Measurements from ENCODE around the gene LTB4R. TPM values are rescaled to one million over a fixed set of nuclear protein-coding genes. Genes with fewer than 3 reads are reported as not detected.
"Not testable (repeated sequence)": the region's sequence is repeated elsewhere in the genome, so short reads cannot be mapped to it uniquely, and the experiment has no call there.

LTB4R gene
- total RNA-seq, 1 donor from 2014 or later, result 0.67 TPM

DNA sequence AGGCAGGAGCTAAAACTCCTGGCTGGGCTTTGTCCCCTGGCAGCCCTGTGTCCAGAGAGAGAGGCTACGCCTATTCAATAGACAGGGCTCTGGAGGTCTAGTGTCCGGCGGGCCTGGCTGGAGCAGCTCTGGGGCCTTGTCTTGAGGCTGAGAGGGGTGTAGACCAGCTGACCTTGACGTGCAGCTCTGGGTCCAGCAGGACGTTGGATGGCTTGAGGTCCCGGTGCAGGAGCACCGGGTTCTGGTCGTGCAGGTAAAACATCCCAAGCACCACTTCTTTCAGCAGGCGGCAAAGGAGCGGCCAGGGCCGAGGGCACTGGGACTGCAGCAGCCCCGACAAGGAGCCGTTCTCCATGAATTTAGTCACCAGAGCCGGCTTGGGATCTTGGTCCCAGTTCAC is 27.5 kb downstream of the LTB4R start:
- no peak for DNase-seq (ENCODE audit: low read depth)

DNA sequence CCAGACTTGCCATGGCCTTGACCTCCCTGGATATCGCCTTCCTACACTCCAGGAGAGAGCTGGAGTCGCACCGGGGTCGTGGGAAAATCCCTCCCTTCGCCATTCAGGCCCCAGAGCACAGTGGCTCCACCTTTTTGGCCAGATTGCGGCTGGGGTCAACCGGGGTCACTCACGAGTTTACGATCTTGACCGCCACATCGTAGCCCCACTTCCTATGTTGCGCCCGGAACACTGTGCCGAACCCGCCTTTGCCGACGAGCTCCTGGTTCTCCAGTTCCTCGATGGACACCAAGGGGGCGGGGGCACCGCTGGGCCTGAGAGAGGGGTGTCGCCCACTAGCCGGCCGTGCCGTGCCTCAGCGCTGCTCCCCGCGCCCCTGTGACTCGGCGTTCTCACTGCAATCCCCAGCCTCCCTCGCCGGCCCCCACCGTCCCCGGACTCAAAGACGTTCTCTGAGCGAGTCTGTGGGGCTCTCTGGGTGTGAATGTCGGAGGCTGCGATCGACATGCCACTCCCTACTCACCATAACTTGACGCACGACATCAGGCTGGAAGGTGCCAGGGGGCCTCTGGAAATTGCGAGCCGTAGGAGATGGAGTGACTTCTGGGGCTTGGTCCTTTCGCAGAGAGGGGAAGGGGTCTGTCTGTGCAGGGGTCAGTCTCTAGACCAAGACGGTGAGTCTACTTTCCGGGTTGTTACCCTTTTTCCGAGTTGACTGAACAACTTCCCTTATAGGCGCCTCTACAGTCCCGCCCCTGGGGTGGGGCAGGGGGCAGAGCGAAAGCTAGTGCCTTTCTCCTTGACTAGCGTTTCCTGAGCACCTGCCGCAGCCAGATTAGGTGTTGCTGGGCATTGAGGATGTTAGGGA is 28.2 kb downstream of the LTB4R start, which contains the start of gene RIPK3:
TSS of gene RIPK3 (minus strand) at position 708 of the 868 bp plus-strand sequence. CDS start at position 543, 165 bp downstream.
- no peak for DNase-seq (ENCODE audit: low read depth)

DNA sequence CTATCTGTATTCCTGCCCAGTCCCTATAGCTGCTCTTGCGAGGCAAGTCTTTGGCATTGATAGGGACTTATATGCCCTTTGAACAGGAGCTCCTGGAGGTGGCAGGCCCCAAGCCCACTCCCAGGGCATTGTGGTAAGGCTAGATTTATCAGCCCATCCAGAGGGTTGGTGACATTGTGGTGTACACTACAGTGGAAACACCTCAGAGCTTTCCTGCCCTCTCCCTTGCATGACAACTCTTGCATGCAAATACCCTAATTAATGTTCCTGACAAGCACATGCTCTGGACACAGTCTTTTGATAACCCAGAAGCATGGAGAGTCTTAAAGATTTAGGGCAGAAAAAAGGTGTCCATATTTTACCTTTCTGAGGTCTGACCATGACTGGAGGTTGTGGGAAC is 29.3 kb downstream of the LTB4R start:
- DNase-seq (ENCODE audit: low read depth), result no peak

DNA sequence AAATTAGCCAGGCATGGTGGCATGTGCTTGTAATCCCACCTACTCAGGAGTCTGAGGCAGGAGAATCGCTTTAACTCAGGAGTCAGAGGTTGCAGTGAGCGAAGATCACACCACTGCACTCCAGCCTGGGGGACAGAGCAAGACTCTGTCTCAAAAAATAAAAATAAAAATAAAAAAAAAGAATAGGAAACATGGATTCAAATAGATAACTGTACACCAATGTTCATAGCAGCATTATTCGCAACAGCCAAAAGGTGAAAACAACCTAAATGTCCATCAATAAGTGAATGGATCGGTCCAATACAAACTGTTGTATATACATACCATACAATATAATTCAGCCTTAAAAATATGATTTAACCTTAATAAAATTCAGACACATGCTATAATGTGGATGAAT is 31.6 kb downstream of the LTB4R start:
- no peak for DNase-seq (ENCODE audit: low read depth)

DNA sequence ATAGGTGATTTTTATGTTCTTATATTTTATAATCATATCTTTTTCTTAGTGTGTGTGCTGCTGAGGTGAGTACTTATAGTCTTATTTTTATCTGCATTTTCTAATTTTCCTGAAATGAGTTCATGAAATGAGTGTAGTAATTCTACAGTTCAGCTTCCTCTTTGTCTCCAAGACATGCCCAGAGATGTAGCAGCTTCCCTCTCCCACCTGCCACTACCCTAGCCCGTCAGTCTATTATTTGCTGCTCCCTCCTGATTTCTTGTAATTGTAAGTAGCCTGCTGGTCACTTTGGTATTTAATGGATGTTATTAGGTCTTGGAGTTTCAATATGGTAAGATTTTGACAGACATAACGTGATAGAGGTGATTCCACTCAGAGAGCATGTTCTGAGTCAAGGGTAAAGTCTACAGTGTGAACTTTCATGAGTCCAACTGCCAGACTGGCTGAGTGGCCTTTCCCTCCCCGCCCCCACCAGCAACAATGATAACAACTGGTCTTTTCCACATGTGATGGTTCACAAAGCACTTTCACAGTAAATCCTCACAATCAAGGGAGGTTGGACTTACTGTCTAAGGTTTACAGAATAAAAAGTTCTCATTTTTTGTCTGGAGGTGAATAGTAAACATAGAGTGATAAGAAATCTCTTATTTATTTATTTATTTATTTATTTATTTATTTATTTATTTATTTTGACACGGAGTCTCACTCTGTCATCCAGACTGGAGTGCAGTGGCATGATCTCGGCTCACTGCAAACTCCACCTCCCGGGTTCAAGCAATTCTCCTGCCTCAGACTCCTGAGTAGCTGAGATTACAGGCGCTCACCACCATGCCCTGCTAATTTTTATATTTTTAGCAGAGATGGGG is 32.7 kb downstream of the LTB4R start:
- no peak for DNase-seq (ENCODE audit: low read depth)

DNA sequence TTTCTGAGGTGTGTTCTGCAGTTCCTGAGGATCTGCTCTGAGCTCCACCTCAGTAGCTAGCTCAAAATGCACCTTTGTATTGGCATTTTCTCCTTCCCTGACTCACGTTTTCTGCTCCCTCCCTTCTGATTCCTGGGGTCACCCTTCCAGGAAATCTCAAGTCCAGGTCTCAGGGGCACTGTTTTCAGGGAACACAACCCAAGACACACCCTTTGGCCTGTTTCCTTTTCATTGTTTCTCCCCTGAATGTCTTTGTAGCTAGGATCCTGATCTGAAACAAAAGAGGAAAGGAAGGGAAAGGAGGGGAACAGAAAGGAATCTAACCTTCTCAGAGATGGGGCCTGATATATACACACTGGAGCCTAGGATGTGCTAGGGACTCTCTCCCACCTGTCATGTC is 35.8 kb downstream of the LTB4R start:
- no peak for DNase-seq (ENCODE audit: low read depth)

DNA sequence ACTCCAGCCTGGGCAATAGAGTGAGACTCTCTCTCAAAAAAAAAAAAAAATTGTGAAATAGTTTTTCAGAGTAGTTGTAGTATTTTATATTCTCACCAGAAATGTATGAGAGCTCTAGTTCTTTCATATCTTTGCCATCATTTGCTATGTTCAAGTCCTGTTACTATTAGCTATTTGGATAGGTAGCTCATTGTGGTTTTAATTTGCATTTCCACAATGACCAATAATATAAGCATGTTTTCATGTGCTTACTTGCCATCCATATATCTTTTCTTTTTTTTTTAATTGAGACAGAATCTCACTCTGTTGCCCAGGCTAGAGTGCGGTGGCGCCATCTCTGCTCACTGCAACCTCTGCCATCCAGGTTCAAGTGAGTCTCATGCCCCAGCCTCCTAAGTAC is 36.9 kb downstream of the LTB4R start:
- DNase-seq (ENCODE audit: low read depth), result no peak

DNA sequence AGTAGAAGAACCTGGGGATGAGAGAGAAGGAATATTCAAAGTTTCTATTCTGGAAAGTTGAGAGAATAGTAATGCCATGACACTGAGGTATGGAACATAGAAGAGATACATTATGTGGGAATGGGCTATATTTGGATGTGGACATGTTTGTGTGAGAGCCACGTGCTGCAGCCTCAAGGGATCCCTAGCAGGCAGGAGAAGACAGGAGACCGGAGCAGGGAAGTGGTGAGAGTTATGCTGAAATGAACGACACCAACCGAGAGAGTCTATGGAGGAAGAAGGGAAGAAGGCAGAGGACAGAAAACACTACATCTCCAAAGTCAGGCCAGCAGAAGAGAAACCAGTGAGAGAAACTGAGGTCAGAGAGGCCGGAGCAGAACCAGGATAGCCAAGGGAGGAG is 38.4 kb downstream of the LTB4R start:
- DNase-seq (ENCODE audit: low read depth), result no peak

DNA sequence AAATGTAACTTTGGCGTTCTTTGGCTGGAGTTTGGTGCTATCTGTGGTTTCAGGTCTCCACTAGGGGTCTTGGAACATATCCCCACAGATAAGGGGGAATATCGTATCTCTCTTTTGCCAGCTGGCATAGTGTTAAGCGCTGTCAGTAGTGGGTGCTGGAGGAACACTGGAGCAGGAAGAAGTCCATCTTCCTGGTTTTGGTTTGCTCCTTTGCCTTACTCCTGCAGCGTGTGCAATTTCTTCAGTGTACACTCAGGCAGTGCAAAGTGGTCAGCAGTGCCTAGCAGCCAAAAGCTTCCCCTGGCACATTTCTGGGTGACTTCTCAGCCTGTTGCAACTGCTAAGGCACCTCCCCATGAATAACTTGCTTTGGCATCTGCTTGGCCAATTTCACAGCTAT is 40.2 kb downstream of the LTB4R start:
- peak; percentile 43 for DNase-seq (ENCODE audit: low read depth)

DNA sequence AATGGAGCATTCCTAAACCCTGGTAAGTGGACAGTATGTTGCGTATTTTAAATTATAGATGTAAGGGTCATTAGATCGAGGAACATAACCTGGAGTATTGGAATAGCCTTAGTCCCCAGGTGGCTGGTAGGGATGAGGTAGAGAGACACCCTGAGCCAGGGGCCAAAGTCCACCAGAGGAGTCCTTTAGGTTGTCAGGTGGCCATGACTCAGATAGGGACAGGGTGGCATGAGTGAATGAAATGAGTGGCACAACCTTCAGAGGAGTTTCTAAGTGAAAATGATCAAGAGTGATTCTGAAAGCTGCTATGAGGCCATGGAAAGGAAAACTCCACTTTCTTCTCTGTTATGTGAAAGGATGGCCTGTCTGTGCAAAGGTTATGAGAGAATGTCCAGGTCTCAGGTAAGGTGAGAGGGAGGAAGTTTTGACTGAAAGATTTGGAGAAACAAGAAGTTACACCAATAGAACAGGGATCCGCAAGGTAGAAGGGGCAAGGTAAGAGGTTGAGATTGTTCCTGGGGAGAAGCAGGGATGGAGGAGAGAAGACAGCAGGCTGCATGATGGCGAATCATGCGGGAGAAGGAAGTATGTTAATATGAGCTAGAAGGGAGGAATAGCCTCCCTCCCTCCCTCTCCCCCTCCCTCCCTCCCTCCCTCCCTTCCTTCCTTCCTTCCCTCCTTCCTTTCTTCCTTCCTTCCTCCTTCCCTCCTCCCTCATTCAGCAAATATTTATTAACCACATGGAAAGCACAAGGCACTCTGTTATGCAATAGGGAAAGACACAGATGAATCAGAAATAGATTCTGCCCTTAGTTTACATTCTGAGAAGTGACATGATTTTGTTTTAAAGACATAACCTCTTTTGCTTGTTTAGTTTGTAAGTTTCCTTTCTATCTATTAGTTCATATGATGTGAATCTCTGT is 42.5 kb downstream of the LTB4R start:
- peak; percentile 27 for DNase-seq (ENCODE audit: low read depth)

DNA sequence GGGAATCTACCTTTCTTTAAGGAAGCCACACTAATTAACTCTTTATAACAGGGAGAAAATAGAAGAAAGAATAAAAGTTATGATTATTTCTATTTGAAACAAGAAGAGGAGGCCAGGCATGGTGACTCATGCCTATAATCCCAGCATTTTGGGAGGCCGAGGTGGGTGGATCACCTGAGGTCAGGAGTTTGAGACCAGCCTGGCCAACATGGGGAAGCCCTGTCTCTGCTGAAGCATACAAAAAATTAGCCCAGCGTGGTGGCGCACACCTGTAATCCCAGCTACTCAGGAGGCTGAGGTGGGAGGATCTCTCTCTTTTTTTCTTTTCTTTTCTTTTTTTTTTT is 43.2 kb downstream of the LTB4R start:
- DNase-seq (ENCODE audit: low read depth), result not testable (repeated sequence)

DNA sequence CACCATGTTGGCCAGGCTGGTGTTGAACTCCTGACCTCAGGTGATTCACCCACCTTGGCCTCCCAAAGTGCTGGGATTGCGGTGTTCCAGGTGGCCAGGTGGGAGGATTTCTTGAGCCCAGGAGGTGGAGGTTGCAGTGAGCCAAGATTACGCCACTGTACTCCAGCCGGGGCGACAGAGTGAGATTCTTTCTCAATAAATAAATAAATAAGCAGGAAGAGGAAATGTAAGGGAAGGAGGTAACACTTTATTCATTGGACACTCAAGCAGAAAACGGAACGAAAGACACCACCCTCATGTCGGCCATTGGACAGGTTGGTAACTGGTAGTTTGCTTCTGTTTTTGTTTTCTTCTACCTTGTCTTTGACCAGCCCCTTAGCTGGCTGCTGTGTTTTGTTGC is 43.7 kb downstream of the LTB4R start:
- DNase-seq (ENCODE audit: low read depth), result no peak

DNA sequence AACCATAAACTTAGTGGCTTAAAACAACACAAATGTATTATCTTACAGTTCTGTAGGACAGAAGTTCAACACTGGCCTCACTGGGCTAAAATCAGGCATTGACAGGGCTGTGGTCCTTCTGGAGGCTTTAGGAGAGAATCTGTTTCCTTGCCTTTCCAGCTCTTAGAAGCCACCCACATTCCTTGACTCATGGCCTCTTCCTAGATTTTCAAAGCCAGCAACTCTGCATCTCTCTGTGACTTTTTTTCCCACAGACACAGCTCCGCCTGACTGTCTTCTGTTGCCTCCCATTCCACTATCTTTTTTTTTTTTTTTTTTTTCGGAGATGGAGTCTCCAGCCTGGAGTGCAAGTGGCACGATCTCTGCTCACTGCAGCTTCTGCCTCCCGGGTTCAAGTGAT is 44.9 kb downstream of the LTB4R start:
- DNase-seq (ENCODE audit: low read depth), result no peak

DNA sequence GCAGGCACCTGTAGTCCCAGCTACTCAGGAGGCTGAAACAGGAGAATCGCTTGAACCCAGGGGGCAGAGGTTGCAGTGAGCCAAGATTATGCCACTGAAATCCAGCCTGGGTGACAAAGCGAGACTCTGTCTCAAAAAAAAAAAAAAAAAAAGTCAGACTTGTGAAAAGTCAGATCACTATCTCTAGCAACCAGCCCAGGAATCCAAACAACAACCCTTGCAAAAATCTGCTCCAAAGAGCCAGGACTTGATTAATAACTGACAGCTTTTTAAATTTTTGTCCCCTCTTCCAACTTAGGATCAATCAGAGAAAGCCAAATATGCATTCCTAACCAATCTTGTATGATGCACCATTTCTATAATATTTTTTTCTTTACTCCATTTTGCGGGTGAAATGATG is 49.0 kb downstream of the LTB4R start:
- DNase-seq (ENCODE audit: low read depth), result no peak

DNA sequence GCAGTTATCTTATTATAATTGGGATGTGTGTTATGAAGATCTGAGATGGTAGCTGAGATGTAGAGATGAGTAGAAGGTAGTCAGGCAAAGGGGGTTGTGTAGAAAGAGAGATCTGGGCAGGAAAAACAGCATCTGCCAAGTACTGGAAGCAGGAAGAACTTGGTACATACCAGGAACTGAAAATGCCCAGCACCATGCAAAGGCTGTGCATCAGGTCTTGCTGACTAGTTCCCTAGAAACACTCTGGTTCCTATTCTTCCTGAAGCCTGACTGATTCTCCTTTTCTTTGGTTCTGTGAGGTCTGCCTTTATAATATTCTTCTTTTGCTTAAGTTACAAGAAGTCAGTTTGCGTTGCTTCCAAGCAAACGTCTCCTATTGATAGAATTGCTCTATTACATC is 50.0 kb downstream of the LTB4R start:
- DNase-seq (ENCODE audit: low read depth), result no peak

DNA sequence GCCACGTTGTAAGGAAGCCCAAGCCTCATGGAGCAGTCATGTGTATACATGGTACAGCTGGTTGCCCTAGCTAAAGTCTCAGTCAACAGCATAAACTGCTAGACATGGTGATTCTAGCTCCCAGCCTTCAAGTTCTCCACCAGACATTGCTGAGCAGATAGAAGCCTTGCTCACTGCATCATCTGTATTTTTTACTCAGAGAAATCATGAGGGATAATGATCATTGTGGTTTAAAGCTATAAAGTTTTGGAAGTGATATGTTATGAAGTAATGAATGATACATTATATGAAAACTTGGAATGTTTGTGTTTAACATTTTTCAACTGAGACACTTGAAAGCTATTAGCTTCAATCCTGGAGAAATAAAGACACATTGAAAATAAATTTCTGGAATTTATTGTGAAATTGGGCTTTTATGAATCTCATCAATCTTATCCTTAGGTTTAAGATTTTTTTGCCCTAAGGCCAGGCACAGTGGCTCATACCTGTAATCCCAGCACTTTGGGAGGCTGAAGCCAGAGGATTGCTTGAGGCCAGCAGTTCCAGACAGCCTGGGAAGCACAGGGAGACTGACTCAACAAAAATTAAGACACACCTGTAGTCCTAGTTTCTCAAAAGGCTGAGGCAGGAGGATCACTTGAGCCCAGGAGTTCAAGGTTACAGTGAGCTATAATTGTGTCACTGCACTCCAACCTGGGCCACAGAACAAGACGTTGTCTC is 51.1 kb downstream of the LTB4R start:
- no peak for DNase-seq (ENCODE audit: low read depth)

DNA sequence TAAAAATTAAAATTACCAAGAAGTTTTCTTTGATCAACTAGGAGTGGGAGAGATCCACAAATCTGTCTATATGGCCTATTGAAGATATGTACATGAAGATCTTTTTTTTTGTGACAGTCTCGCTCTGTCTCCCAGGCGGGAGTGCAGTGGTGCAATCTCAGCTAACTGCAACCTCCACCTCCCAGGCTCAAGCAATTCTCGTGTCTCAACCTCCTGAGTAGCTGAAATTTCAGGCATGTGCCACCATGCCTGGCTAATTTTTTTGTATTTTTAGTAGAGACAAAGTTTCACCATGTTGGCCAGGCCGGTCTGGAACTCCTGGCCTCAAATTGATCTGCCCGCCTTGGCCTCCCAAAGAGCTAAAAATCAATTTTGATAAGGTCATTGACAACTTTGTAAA is 52.1 kb downstream of the LTB4R start:
- DNase-seq (ENCODE audit: low read depth), result no peak

DNA sequence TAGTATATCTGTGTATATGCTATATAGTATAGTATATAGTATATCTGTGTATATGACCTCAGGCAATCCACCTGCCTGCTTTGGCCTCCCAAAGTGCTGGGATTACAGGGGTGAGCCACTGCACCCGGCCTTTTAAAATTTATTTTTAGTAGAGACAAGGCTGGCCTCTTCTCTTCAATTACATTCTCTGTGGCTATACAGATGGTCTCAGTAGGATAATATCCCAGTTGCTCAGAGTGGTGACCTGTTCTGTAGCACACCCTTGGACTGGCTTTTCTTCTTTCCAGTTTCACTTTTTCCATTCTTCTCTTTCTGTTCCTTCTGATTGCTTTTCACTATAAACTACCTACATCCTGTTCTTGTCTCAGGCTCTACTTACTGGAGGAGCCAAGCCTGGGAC is 53.5 kb downstream of the LTB4R start:
- DNase-seq (ENCODE audit: low read depth), result peak; percentile 65

DNA sequence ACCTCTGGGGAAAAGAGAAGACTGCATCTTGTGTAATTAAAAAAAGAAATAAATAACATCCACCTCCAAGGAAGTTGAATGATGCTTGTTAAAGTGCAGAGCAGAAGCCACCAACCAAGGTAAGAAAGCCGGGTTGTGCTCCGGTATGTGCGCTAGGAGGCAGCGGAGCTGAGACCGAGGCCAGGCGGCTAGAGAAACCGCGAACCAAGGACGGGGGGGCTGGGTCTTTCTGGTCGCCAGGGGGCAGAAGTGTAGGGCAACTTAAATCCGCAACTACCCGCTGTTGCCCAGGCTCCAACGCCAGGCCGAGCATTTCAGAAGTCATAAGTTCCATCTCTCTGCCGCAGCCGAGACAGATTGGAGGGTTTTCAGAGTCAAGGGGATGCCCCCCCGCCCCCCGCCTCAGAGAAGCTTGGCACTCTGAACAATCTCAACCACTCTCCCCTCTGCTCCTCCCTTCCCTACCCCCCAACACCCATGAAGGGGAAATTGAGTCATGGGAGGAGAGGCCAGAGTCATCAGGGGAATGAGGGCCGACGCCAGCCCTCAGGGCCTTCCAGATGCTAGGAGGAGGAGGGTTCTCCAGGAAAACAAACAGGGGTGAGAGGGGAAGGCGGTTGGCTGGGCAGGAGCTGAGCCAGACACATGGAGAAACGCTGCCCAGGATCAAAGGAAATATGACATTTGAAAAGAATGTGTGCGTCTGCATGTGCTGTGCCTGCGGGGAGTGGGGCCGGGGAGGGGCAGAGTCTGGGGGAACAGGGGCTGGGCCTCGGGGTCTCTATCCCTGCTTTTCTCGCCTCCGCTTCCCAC is 54.5 kb downstream of the LTB4R start:
- peak; percentile 92 for DNase-seq (ENCODE audit: low read depth)

DNA sequence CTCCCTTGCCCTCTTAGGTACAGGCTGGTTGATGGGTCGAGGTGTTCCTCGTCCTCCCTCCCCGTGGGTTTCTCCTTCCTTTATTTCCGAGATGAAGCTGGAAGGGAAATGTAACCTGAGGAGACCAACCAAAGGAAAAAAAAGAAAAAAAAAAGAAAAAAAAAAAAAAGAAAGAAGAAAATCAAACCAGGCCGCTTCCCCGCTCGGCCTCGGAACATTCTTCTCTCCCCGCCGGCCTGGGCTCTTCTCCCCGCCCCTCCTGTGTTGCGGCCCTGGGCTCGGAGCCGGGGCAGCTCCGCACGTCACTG is 55.1 kb downstream of the LTB4R start:
- DNase-seq (ENCODE audit: low read depth), result no peak

Data from myocyte (in vitro differentiated cells).